SK-N-SH treated with all-trans-retinoic acid at 6 μM for 48 hours (cell line): Measurements from ENCODE around the gene ST3GAL4.

ENCODE experiments used
- ARNTL ChIP-seq: fragments of 450-650 bp; formaldehyde crosslinking; IDR thresholded peaks from 2 replicates; pipeline ENCODE4 v1.5.0; 2020; ENCODE audit warnings: low read depth, mild to moderate bottlenecking, moderate library complexity, borderline replicate concordance
- BACH2 ChIP-seq: fragments of 250-450 bp; sonication (Bioruptor Pico); IDR thresholded peaks from 2 replicates; pipeline ENCODE4 v1.9.0; 2021; ENCODE audit warnings: mild to moderate bottlenecking, borderline replicate concordance
- CSDC2 ChIP-seq: fragments of 250-450 bp; sonication (Bioruptor Pico); IDR thresholded peaks from 2 replicates; pipeline ENCODE4 v1.5.0; 2020; ENCODE audit warnings: mild to moderate bottlenecking, moderate library complexity
- ESRRG ChIP-seq: fragments of 250-450 bp; sonication (Bioruptor Pico); IDR thresholded peaks from 2 replicates; pipeline ENCODE4 v1.6.1; 2021; ENCODE audit warnings: mild to moderate bottlenecking
- ISL1 ChIP-seq: fragments of 250-450 bp; sonication (Bioruptor Pico); IDR thresholded peaks from 2 replicates; pipeline ENCODE4 v2.1.2; 2022; ENCODE audit warnings: mild to moderate bottlenecking, moderate library complexity
- RARB ChIP-seq: fragments of 250-450 bp; sonication (Bioruptor Pico); IDR thresholded peaks from 2 replicates; pipeline ENCODE4 v1.8.0; 2021; ENCODE audit warnings: mild to moderate bottlenecking, moderate library complexity
- SNAI2 ChIP-seq: fragments of 250-450 bp; sonication (Bioruptor Pico); IDR thresholded peaks from 2 replicates; pipeline ENCODE4 v1.5.0; 2020; ENCODE audit warnings: mild to moderate bottlenecking, moderate library complexity
- TCF4 ChIP-seq: fragments of 250-450 bp; sonication (Bioruptor Pico); IDR thresholded peaks from 2 replicates; pipeline ENCODE4 v1.8.0; 2021; ENCODE audit warnings: mild to moderate bottlenecking, moderate library complexity, borderline replicate concordance
- ZFP30 ChIP-seq: fragments of 450-650 bp; formaldehyde crosslinking; IDR thresholded peaks from 2 replicates; pipeline ENCODE4 v1.5.0; 2022; ENCODE audit warnings: mild to moderate bottlenecking, moderate library complexity
- ZNF565 ChIP-seq: fragments of 450-650 bp; formaldehyde crosslinking; conservative IDR thresholded peaks from 2 replicates; pipeline ENCODE4 v1.5.0; 2020; ENCODE audit warnings: low read depth, mild to moderate bottlenecking, moderate library complexity
- TF ChIP-seq, protein P1 (sequence below): fragments of 250-450 bp; sonication (Bioruptor Pico); IDR thresholded peaks from 2 replicates; pipeline ENCODE4 v1.5.1; 2020; ENCODE audit warnings: low read depth, mild to moderate bottlenecking, moderate library complexity
- TF ChIP-seq, protein P2 (sequence below): fragments of 250-450 bp; sonication (Bioruptor Pico); IDR thresholded peaks from 2 replicates; pipeline ENCODE4 v1.5.1; 2021; ENCODE audit warnings: mild to moderate bottlenecking, moderate library complexity
- TF ChIP-seq, protein P3 (sequence below): fragments of 250-450 bp; sonication (Bioruptor Pico); IDR thresholded peaks from 2 replicates; pipeline ENCODE4 v1.8.0; 2020; ENCODE audit warnings: mild to moderate bottlenecking, moderate library complexity, borderline replicate concordance

DNA sequence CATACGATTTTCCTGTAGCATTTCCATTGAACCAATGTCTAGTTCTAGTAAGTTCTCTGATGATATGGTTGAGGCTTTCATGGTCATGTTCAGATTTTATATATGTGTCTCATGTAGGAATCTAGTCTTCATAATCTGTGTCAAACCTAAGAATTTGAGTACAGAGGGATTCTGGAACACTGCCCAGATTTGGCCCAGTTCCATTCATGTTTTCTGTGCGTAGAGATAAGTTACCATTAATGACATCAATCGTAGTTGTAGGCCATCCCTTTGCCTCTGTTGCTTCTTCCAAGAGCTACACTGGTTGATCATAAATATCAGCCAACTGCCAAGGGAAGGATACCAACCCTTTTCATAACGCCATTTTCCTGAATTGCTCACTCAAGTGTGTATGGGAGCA, 23.3 kb downstream of the ST3GAL4 start:
- TF ChIP-seq, protein P1, sequence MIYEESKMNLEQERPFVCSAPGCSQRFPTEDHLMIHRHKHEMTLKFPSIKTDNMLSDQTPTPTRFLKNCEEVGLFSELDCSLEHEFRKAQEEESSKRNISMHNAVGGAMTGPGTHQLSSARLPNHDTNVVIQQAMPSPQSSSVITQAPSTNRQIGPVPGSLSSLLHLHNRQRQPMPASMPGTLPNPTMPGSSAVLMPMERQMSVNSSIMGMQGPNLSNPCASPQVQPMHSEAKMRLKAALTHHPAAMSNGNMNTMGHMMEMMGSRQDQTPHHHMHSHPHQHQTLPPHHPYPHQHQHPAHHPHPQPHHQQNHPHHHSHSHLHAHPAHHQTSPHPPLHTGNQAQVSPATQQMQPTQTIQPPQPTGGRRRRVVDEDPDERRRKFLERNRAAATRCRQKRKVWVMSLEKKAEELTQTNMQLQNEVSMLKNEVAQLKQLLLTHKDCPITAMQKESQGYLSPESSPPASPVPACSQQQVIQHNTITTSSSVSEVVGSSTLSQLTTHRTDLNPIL (CRISPR knock-in tag): no peak
- TF ChIP-seq ARNTL (CRISPR knock-in tag): no peak
- no peak for TF ChIP-seq ZFP30 (CRISPR knock-in tag)
- TF ChIP-seq ESRRG (CRISPR knock-in tag): no peak
- TF ChIP-seq SNAI2 (CRISPR knock-in tag): no peak
- TF ChIP-seq, protein P2, sequence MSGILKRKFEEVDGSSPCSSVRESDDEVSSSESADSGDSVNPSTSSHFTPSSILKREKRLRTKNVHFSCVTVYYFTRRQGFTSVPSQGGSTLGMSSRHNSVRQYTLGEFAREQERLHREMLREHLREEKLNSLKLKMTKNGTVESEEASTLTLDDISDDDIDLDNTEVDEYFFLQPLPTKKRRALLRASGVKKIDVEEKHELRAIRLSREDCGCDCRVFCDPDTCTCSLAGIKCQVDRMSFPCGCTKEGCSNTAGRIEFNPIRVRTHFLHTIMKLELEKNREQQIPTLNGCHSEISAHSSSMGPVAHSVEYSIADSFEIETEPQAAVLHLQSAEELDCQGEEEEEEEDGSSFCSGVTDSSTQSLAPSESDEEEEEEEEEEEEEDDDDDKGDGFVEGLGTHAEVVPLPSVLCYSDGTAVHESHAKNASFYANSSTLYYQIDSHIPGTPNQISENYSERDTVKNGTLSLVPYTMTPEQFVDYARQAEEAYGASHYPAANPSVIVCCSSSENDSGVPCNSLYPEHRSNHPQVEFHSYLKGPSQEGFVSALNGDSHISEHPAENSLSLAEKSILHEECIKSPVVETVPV (CRISPR knock-in tag): no peak
- TF ChIP-seq BACH2 (CRISPR knock-in tag): no peak
- TF ChIP-seq, protein P3, sequence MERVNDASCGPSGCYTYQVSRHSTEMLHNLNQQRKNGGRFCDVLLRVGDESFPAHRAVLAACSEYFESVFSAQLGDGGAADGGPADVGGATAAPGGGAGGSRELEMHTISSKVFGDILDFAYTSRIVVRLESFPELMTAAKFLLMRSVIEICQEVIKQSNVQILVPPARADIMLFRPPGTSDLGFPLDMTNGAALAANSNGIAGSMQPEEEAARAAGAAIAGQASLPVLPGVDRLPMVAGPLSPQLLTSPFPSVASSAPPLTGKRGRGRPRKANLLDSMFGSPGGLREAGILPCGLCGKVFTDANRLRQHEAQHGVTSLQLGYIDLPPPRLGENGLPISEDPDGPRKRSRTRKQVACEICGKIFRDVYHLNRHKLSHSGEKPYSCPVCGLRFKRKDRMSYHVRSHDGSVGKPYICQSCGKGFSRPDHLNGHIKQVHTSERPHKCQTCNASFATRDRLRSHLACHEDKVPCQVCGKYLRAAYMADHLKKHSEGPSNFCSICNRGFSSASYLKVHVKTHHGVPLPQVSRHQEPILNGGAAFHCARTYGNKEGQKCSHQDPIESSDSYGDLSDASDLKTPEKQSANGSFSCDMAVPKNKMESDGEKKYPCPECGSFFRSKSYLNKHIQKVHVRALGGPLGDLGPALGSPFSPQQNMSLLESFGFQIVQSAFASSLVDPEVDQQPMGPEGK (CRISPR knock-in tag): no peak
- no peak for TF ChIP-seq RARB (CRISPR knock-in tag)
- TF ChIP-seq TCF4 (CRISPR knock-in tag): no peak
- TF ChIP-seq CSDC2 (CRISPR knock-in tag): no peak
- no peak for TF ChIP-seq ISL1 (CRISPR knock-in tag)
- TF ChIP-seq ZNF565 (CRISPR knock-in tag): no peak
